ENCODE results near the gene R3HDM2. TPM values are rescaled to one million over a fixed set of nuclear protein-coding genes. Genes with fewer than 3 reads are reported as not detected.

The R3HDM2 gene
- total RNA-seq, 4 donors from 2014 or later, result 43.4 to 97.6 (median 65.1) TPM

DNA sequence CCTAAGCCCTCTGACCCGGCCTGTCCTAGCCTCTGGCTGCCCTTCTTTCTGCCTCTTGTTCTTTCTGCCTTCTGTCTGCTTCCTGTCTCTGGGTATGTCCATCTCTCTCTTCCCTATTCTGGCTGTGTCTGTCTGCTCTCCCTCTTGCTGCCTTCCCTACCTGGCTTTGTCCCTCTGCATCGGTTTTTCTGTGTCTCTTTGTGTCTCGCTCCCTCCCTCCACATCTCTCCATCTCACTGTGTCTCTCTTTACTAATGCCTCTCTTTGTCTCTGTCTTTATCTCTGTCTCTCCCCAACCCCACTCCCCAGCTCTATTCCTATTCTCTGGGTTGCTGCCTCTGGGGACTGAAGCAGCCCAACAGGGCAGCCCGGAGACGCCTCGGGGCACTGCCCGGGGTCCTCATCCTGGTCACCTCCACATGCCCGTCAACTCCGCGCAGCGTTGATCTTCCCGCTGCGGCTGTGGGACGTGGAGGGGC lies 191.2 kb downstream of the R3HDM2 start:
- peaks cover 95% of the 10 kb centered on the region for H3K4me1 ChIP-seq
- H3K4me3 ChIP-seq, result peak overlapping the region; percentile 56
- under 1% methylated on average over 14 of the region's 14 CpGs for WGBS
- peaks cover 66% of the 10 kb centered on the region for H3K27me3 ChIP-seq
- H3K36me3 ChIP-seq, result peaks cover 2% of the 10 kb centered on the region
- DNase-seq (ENCODE audit: low spot score in 2 of 2), result no peak
- no peaks in the 10 kb centered on the region for H3K9me3 ChIP-seq
- TF ChIP-seq POLR2A (IDR thresholded peaks at IDR 0.05) (no peak), EP300 (IDR thresholded peaks at IDR 0.05) (no peak), CTCF (IDR thresholded peaks at IDR 0.05) (no peak), POLR2AphosphoS5 (IDR thresholded peaks at IDR 0.05) (no peak)
- no peak overlapping the region for H3K27ac ChIP-seq

DNA sequence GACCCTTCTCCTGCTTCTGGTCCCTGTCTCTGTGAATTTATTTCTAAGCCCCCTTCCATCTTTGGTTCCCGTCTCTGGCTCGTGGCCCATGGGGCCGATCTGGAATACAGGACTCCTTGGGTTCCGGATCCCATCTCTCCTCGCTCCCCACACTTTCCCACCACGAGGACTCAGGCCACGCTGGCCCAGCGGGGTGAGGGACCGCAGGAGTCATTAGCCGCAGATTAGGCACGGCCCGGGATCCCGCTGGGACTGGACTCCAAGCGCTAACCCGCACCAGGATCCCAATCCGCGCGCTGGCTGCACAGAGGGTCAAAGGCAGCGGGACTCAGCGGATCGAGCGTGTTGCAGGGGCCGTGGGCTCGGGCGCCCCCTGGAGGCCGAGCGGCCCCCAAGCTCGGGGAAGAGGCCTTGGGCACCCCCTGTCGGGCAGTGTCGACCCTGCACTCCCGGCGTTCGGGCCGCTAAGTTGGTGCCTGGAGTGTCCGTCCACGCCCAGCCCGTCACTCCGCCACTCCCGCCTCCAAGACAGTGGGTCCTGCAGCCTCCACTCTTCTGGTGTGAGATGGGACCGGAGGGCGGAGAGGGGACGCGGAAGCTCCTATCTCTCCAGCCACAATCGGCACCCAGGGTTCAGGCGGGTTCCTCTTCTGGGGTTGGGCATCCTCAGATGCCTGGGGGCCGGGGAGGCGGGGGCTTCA lies 191.8 kb downstream of the R3HDM2 start:
- H3K4me1 ChIP-seq, result peaks cover 96% of the 10 kb centered on the region
- TF ChIP-seq CTCF (IDR thresholded peaks at IDR 0.05), result peak; percentile 100
- peak in 1 of 3 donors; percentile 21 for TF ChIP-seq POLR2AphosphoS5 (IDR thresholded peaks at IDR 0.05)
- TF ChIP-seq POLR2A (IDR thresholded peaks at IDR 0.05), result no peak
- no peaks in the 10 kb centered on the region for H3K9me3 ChIP-seq
- H3K27me3 ChIP-seq, result peaks cover 61% of the 10 kb centered on the region
- peak overlapping the region; percentile 56 for H3K4me3 ChIP-seq
- 4% methylated on average over 14 of the region's 47 CpGs for WGBS
- no peak overlapping the region for H3K27ac ChIP-seq
- H3K36me3 ChIP-seq, result peaks cover 8% of the 10 kb centered on the region
- DNase-seq (ENCODE audit: low spot score in 2 of 2), result peak; percentile 93

- peak overlapping the region; percentile 56 for H3K4me3 ChIP-seq
- H3K9me3 ChIP-seq, result no peaks in the 10 kb centered on the region
- DNase-seq (ENCODE audit: low spot score in 2 of 2), result peak in 1 of 2 donors; percentile 70
- H3K27ac ChIP-seq, result no peak overlapping the region
- WGBS, result 5% methylated on average over 41 of the region's 63 CpGs
- H3K36me3 ChIP-seq, result peaks cover 16% of the 10 kb centered on the region
- TF ChIP-seq POLR2A (IDR thresholded peaks at IDR 0.05), result no peak
- peaks cover 88% of the 10 kb centered on the region for H3K4me1 ChIP-seq
- H3K27me3 ChIP-seq, result peaks cover 57% of the 10 kb centered on the region
These were observed 192.7 kb downstream of the R3HDM2 start for GRCh38 chr12:57237932-57238853.

GRCh38 chr12:57237596-57237931 lies 193.3 kb downstream of the R3HDM2 start:
- no peak for TF ChIP-seq POLR2A (IDR thresholded peaks at IDR 0.05)
- TF ChIP-seq EP300 (IDR thresholded peaks at IDR 0.05), result no peak
- no peak for TF ChIP-seq CTCF (IDR thresholded peaks at IDR 0.05)
- no peak for TF ChIP-seq POLR2AphosphoS5 (IDR thresholded peaks at IDR 0.05)
- DNase-seq (ENCODE audit: low spot score in 2 of 2), result no peak
- H3K36me3 ChIP-seq, result peaks cover 22% of the 10 kb centered on the region
- H3K4me3 ChIP-seq, result peak overlapping the region; percentile 56
- 39% methylated on average over 5 of the region's 5 CpGs for WGBS
- peaks cover 51% of the 10 kb centered on the region for H3K27me3 ChIP-seq
- H3K4me1 ChIP-seq, result peaks cover 81% of the 10 kb centered on the region
- no peaks in the 10 kb centered on the region for H3K9me3 ChIP-seq
- no peak overlapping the region for H3K27ac ChIP-seq

DNA sequence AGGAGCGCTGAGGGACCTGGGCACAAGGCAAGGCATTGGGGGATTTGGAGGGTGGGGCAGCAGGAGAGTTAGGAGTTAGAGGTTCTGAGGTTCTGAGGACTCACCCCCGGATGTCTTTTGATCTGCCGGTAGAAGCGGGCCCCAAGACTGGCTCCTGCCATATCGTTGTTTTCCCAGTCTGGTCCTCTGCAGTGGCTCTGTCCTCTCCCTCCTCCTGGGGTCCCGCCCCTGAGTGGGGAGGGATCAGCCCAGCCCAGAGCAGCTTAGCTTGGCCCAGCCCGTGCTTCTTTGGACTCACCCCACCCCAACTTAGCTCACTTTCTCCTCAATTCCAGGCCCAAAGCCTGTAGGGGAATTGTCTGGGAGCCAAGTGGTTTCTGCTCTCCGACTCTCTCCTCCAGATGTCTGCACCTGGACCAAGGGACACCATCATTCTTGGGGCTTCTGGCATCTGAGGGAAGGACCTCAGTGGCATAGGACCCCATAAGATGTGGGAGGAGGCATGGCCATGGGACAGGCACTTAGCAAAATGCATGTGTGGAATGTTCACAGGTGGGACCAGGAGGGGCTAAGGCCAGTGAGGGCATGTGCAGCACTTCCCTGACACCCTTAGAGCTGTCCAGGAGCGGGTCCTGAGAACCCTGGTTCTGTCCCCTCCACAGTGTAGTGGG lies 193.8 kb downstream of the R3HDM2 start:
- 29% methylated on average over 8 of the region's 9 CpGs for WGBS
- Histone ChIP-seq H3K27me3 (peaks cover 46% of the 10 kb centered on the region), H3K27ac (peak overlapping the region; percentile 28), H3K4me1 (peaks cover 76% of the 10 kb centered on the region), H3K36me3 (peaks cover 27% of the 10 kb centered on the region), H3K4me3 (peak overlapping the region; percentile 31), H3K9me3 (no peaks in the 10 kb centered on the region)
- DNase-seq (ENCODE audit: low spot score in 2 of 2), result no peak
- TF ChIP-seq EP300 (IDR thresholded peaks at IDR 0.05), result no peak
- no peak for TF ChIP-seq POLR2AphosphoS5 (IDR thresholded peaks at IDR 0.05)
- TF ChIP-seq CTCF (IDR thresholded peaks at IDR 0.05), result no peak

Measured in suprapubic skin (tissue), 4 donors.